GM04503 (cell line): Measurements from ENCODE around the gene HOMER2.
"Not testable (repeated sequence)": the region's sequence is repeated elsewhere in the genome, so short reads cannot be mapped to it uniquely, and the experiment has no call there.

Experiments
- DNase-seq: peaks from one replicate; pipeline ENCODE4 v3.0.0-alpha.2; 2012; ENCODE audit warnings: low read depth

The HOMER2 gene

DNA sequence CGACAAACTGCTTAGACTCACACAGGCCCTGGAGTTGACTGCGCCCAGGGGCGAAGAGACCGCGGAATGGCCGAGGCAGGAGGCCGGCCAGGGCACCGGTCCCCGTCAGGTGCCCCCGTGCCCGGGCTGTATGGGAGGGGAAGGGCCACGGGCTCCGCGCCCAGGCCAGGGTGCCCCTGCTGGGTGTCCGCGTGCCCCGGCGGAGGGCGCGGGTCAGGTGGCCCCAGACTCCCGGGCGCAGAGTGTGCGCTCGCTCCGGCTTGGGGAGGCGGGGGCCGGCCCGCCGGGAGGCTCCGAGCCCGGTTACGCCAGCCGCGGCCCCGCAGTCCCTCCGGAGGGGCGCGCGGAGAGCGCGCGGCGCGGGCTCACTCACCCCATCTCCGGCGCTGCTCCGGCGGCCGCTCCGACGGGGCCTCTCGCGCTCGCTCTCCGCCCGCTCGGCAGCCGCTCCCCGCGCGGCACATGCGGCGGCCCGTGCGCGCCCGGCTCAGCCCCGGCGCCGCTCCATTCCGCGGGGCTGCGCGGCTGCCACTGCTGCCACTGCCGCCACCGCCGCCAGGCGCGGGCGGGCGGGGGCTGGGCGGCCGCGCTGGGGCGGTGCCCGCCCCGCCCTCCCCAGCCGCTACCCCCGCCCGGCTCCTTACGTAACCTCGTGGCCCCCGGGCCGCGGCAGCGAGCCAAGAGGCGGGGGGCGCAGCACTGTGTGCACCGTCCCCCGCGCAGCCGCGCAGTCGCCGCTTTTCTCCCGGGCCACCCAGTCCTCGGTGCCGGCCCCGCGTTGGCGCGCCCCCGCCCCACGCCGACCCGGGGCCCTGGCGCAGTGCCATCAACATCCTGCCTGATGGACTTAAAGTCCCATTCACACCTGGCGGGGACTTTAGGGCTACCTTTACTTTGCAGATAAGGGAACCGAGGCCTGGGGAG is at the start of gene HOMER2:
Gene HOMER2 (minus strand): TSS at position 563 of the 924 bp plus-strand sequence. CDS start 185 bp downstream, at position 378.
- DNase-seq = no peak

DNA sequence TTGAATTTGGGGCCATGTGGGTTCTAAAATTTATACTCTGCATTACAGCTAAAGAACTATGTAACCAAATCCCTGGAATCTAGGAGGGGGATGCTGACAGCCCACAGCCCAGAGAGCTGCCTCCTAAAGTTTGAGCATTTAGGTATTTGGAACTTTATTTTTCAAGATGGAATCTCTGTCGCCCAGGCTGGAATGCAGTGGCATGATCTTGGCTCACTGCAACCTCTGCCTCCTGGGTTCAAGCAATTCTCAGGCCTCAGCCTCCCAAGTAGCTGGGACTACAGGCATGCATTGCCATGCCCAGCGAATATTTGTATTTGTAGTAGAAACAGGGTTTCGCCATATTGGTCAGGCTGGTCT is 48.1 kb upstream of the HOMER2 start:
- DNase-seq = not testable (repeated sequence)

DNA sequence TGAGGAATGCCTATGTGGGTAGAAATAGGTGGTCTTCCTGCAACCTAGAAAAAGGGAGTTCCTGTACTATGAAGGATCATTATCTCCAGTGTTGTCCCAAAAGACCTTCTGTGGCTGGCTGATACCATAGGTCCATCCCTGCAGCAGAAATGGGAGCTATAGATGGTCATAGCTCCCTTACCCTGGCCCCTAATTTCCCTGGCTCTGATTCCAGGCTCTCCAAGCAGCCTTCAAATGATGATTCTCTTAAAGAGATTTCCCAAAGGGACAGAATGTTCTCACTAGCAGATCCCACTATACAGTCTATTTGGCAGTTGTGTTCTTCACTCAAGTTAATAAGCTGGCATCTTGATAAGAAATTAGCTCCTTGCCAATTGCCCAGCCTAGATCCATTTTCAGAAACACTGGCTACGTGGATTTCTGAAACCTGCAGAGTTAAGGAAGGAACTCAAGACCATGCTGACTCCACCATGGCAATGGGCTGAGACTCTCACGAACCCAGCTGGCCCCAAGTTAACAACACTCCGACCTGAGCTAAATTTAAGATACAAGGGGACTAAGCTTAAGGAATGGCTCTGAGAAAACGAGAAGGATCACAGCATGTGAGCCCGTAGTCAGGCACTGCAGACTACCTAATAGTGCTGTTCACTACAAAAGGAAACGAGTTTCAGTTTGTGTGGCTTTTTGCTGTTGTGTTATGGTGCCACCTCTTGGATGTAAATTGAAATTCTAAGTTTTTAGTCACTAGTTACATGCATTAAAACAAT is 47.6 kb upstream of the HOMER2 start:
- DNase-seq = no peak

DNA sequence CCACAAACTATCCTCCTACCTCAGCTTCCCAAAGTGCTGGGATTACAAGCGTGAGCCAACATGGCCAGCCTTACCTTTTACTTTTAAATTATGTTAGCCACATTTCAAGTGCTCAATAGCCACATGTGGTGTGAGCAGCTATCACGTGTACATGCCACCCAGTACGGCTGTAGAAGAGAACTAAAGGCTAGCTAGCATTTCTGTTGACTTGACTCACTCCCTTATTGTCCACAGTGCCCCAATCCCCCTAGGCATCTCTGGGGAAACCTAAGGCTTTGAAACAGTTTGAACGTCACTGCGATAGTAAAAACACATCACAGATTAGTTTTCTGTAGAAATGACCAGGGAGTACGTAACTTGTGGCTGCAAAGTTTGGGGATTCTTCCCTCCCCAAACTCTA is 46.9 kb upstream of the HOMER2 start:
- no peak for DNase-seq

DNA sequence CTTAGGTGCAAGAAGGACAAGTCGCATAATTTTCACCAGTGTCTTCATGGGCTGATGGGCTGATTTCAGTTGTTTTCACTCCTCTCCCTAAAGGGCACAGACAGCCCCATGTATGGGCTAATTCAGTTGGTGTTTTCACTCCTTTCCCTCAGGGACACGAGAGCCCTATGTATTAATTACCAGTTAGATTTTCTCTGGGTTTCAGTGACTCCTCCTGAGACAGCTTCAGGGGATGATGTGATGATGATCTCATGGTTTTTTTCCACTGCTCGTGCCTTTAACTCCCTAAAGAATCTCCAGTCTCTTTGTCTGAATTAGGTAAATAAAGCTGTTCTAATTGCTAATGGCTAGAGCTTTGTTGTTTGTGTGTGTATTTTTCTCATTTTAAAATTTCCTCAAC is 43.4 kb upstream of the HOMER2 start:
- DNase-seq = no peak

DNA sequence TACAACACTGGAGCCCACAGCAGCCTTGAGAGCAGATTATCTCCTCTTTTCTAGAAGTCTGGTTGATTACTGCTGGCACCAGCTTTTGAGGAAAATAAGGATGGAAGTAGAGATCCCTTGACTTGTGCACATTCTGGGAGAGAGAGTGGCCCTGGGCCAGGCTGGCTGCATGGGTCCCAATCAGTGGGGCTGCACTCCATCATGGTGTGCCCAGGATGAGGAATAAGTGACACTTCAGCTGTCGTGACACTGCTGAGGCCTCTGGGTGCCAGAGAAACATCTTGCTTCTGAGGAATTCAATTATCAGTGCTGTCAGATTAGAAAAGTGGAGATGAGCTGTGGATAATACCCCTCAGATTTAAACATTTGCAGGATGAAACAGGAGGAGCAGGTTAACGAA is 42.6 kb upstream of the HOMER2 start:
- DNase-seq = no peak

DNA sequence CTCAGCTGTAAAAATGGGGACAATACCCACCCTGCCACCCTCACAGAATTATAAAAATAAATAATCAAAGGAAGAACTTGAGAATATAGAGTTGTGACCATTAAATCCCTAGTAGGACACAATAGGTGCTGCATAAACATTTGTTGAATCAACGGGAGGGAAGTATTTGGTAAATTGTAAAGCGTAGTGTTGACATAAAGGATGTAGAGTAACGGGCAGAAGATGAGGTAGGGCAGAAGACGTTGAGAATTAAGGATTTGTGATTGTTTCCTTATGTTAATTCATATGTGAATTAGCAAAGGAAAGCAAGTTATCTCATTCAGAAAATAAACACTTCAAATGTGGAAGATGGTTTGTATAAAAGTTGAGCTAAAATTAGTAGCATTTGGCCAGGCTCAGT is 40.6 kb upstream of the HOMER2 start:
- DNase-seq = no peak

DNA sequence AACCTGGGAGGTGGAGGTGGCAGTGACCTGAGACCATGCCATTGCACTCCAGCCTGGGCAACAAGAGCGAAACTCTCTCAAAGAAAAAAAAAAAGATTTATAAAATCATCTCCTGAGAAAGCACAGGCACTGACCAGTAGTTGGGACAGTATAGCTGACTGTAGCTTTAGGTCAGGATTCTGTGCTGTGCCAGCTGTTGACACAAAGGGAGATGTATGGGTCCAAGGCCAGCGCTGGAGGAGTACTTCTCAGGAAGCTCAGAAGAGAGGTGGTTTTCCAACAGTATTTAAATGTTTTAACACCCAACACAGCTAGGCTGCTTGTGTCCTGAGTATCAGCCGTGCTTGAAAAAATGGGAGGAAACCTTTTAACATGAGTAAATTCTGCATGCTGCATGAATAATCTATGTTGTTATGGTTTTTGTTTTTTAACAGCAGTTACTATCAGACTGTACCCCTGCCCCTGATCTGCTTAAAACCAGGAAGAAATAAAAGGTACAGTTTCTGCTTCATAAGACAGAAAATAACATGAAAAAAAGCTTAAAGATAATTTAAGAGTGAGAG is 40.0 kb upstream of the HOMER2 start:
- no peak for DNase-seq

DNA sequence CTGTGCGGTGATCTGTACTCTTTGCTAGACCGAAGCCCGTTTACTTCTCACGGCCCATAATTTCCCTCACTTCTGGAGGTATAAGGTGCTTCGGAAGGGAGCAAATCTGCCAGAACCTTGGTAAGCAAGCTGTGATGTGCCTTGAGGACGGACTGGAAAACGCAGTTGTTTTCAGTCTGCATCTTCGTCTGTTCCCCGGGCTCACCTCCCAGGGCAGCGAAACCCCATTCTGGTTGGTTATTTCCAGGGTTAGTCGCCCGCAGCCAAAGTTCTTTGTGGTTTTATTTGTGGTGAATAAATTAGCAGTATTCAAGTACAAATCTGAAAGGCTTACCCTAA is 33.9 kb upstream of the HOMER2 start:
- DNase-seq = no peak

DNA sequence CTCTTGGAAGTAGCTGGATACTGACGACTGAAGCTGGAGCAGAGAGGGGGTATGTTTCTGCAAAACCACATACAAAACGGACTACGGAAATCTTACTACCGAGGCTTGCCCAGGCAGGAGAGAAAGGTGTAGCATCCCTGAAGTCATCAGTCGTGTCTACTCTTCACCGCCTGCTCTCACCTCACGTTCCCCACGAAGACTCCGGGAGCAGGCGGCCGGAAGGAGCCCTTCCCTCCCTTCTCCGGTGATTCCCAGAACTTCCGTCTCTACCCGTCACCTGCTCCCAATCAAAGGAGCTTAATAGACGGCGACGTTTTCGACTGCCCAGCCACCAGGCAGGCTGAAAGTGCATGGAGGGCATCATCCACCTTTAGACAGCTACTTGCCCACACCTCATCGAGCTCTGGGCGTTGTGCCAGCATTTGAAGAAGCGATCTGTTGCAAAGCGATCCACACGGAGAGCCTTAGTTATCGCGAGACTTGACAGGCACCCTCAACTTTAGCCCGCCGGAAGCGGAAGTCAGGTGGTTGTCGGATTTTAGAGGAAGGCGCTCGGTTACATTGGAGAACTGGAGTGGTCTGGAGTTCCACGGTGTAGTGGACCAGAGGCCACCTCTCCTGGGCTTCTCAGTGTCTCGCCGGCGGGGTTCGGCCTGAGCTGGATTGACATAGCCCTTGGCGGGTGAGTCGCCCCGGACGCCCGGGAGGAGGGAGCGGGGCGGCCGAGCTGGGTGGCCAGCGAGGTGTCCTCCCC is 33.3 kb upstream of the HOMER2 start, which contains the start of gene RAMAC:
Gene RAMAC (plus strand): TSS at position 523 of the 754 bp plus-strand sequence. CDS start 2,809 bp downstream, outside the sequence.
- DNase-seq = peak; percentile 78

DNA sequence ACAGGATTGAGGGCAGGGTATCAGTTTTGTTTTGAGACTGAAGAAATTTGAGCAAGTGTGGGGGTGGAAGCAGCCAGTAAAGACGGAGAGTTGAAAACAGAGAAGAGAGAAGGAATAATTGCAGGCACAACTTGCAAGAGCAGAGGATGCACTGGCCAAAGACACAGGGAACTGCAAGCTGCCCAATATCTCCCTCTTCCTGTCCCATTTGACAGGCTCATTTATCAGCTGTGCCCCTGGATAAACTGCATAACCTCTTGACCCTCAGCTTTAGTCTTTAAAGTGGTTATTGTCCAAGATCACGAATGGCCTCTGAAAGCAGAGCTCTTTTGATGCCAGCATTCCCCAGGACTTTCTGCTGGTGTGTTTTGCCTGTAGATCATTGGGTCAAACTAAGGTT is 28.5 kb upstream of the HOMER2 start:
- DNase-seq = no peak

DNA sequence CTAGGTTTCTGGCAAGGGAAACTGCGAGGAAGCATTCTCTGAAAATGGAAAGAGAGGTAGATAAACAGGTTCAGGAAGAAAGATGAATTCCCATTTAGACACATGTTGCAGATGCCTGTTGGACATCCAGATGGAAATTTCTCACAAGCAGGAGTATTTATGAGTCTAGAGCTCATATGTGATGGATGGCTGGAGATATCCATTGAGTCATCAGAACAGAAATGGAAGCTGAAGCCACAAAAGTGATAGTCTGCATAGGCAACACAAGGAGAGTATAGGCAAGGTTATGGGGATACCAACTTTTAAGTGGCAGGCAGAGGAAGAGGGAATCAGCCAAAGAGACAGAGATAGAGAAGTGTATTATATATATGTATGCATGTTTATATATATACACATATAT is 27.2 kb upstream of the HOMER2 start:
- no peak for DNase-seq

DNA sequence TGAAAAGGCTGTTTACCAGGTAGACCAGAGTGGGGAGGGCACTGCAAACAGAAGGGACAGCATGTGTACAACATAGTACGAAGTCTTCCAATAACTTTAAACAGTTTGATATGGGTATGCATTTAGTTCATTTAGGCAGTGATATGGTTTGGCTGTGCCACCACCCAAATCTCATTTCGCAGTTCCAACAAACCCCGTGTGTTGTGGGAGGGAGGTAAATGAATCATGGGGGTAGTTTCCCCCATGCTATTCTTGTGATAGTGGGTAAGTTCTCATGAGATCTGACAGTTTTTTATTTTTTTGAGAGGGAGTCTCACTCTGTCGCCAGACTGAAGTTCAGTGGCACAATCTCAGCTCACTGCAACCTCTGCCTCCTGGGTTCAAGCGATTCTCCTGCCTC is 25.9 kb upstream of the HOMER2 start:
- DNase-seq = no peak

DNA sequence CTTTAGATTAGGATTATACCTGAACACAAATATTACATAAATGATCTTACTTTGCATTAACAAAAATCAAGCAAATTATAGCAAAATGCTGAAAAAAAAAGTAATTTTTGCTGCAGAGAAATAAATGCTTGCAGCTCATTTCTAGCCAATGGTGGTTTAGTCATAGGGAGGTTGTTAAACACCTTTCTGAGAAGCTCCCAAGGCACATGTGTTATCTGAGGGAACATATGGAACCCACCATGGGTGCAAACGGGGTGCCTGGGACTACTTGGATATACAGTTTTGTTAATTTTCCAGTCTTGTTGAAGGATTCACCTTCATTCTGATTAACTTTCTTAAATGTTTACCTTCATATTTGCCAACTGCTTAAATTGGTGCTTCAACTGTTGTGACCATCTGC is 24.6 kb upstream of the HOMER2 start:
- no peak for DNase-seq

DNA sequence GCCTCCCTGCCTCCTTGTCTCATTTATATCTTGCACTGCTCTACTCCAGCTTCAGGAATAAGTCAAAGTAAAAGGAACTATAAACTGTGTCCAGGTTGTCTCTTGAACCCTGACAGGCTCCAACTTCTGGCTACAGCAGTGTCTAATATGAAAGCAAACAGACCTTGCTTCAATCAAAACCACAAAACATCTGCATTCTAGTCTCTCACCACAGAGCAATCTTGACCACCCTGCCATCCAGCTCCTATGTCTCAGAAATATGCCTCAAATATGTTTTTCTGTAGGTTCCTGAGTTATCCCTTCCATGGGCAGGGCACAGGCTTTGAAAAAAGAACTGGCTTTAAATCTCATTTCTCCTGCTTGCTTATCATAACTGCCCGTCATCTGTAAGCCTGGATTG is 20.5 kb upstream of the HOMER2 start:
- DNase-seq = no peak

DNA sequence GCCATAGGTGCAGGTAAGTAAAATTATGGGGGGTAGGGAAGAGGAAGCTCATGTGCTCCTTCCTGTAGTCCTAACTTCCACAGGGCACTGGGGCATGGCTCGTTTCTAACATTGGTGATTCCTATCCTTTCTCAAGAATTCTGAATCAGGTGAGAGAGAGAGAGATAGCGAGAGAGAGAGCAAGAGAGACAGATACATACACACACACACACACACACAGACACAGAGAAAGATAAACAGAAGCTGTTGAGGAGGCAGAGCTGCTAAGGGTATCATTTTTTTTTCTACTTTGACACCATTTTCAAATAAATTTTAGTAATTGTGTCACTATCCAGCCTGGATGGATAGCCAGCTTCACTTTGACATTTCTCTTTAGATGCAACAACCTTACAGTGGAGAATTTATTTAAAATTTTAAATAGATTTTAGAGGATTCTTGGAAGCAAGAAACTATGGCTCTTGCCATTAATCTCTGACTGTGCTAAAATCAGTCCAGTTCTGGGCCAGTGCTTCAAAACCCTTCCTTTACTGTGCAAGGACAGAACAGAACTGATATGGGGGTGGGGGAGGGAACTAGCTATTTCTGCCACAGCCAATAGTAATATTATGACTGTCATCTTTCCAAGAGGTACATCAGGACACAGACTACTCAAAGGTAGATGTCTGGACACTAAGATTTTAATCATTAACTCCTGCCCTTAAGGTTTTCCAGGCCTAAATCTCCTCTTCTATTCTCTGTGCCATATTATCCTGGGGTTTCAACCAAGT is 18.9 kb upstream of the HOMER2 start:
- no peak for DNase-seq

DNA sequence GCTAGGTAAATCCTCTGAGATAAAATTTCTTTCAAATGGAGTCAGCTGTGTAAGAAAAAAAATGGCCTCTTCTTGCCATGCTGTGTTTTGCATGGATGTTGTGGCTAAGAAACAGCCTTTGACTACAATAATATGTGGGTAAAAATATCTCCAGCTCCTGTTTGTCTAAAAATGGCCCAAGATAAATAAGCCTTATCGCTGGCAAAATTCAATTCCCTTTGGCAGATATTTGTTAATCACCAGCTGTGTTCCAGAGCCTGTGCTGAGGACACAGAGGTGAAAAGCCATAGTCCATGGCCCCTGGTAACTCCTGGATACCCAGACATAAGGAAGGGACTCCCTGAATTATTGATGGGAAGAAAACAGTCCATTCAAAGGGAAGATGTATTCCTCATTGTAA is 18.2 kb upstream of the HOMER2 start:
- DNase-seq = no peak

DNA sequence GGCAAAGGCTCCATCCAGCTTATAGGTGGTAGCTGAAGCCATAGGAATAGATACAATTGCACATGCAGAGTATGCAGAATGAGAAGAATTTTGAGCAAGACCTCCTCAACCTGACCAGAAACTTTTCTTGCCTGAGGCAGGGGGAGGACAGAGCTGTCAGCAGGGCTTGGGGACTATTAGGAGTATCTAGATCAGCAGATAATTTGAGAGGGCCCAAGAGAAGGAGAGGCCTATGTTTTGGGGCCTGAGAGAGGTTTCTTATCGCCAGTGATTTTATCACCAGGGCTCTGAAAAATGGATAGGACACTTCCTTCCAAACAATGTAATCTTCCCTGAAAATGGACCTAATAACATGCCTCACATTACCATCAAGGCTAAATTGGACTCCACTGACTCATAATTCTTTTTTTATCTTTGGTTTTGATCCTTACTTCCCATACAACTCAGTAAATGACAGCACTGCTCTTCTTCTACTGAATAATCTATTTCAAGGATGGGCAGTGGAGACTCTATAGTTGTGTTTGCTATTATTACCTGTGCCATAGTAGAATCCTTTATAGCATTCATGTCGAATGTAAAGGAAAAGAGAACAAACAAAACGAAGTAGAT is 17.7 kb upstream of the HOMER2 start:
- DNase-seq = no peak

DNA sequence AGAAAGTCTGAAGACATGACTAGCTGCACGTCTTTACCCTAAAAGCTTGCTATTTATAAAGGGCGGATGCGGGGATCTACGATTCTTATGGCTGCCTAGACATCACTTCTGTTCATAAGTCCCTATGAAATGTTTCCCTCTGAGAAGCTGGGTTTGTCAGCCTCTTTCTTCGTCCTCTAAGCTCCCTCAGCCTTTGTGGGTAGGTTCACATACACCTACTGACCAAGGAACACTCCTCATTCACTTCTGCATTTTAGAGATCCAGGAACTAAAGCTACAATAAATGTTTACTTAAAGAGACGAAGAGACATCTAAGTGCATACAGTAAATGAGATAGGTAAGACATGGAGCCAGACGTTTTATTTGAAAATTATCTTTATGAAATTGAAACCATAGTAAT is 16.8 kb upstream of the HOMER2 start:
- no peak for DNase-seq

DNA sequence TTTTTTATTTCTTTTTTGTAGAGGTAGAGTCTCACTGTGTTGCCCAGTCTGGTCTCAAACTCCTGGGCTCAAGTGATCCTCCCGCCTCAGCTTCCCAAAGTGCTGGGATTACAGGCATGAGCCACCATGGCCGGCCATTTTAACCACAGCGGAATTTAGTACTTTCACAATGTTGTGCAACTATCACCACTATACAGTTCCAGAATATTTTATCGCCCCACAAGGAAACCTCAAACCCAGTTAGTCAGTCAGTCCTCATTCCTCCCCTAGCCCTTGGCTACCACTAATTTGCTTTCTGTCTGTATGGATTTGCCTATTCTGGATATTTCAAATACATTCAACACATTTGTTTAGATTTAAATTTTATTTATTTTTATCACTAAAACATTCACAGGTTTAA is 15.5 kb upstream of the HOMER2 start:
- DNase-seq = peak; percentile 59

DNA sequence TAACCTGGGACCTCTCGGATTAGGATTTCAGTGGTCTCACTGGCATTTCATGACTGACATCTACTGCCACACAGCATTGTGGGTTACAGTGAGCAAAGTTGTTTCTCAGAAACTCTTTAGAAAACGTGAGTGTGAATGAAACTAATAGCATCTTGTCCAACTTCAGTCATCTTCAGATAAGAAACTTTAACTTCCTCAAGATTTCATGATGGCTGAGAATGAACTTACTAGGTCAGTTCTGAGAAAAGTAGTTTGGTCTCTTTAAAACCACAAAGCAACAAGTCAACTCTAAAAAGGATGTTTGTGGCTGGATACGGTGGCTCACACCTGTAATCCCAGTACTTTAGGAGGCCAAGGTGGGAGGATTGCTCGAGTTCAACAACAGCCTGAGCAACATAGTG is 14.2 kb upstream of the HOMER2 start:
- DNase-seq = no peak
